ENCODE results near the gene PACS1.
"Not testable (repeated sequence)": the region's sequence is repeated elsewhere in the genome, so short reads cannot be mapped to it uniquely, and the experiment has no call there.

PACS1 gene

DNA sequence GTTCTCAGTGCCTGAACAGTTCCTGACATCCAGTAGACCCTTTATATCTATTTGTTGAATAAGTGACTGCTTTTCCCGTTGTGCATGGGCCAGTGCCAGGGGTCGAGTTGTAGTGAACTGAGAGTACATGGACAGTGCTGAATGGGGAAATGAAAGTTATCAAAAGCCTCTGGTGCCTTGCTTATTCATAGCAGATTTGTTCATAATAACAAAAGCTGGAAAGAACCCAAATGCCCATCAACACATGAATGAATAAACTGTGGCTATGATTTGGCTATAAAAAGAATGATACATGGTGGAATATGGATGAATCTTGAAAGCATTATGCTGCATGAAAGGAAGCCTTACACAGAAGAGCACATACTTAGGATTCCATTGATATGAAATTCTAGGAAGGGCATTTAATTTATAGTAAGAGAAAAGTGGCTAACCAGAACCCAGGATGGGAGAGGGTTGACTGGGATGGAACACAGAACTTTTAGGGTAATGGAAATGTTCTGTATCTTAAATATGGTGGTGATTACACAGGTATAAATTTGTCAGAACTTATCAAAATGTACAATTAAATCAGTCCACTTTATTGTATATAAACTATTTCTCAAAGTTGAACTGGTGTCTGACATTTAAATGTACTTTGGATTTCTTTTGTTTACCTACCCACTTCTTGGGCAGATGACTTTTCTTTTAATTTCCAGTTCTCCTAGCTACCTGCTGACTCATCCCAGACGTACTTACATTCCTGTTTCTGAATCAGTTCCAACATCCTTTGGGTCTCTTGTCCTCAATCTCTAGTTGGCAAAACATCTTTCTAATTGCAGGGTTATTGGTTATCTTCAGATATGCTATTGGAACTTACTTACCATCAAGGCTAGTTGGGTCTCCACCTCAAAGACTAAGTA is 42.8 kb downstream of the PACS1 start:
- DNase-seq: no peak

DNA sequence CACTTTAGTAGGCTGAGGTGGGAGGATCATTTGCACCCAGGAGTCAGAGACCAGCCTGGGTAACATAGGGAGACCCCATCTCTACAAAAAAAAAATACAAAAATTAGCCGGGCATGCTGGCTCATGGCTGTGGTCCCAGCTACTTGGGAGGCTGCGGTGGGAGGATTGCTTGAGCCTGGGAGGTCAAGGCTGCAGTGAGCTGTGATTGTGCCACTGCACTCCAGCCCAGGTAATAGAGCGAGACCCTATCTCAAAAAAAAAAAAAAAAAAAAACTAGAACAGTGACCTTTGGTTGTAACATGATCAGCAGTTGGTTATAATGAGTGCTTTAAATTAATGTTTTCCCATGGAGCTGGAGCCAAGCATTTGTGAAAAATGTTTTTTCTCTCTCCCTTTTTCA is 44.9 kb downstream of the PACS1 start:
- DNase-seq: not testable (repeated sequence)

GRCh38 chr11:66115638-66116301 is 45.7 kb downstream of the PACS1 start:
- DNase-seq: peak; percentile 13

GRCh38 chr11:66116576-66117361 is 46.7 kb downstream of the PACS1 start:
- DNase-seq: no peak

GRCh38 chr11:66118847-66119246 is 48.8 kb downstream of the PACS1 start:
- no peak for DNase-seq

GRCh38 chr11:66119348-66120133 is 49.5 kb downstream of the PACS1 start:
- no peak for DNase-seq

- no peak for DNase-seq
Observed at GRCh38 chr11:66121466-66121865, 51.4 kb downstream of the PACS1 start.

DNA sequence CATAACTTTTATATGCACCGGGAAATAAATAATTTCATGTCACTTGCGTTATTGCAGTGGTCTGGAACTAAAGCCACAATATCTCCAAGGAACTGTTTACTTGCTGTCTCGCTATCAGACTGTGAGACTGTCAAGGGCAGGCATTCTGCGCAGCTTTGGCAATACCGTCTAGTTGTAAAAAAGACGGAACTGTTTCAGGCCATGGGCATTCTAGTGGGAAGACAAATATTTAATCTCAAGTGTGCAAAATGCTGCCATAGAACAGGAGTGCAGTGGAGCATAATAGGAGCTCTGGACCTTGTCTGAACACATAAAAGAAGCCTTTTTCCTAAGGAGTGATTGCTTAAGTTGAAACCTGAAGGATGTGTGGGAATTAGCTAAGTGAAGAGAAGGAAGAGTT is 53.8 kb downstream of the PACS1 start:
- DNase-seq: no peak

DNA sequence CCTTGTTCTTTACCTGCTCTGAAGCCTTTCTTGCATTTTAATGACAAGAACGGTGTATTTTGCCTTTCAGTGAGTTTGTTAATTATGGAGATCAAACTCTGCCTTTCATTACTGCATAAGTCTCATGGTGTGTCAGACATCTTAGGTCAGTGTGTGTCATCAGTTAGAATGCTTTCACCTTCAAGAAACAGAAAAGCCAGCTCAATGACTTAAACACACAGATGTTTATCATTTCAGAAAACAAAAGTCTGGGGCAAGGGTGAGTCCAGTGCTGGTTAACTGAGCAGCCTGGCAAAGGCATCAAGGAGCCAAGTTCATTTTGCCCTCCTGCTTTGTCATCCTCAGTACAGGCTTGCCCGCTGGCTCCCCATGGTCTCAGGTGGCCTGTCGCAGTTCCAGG is 54.5 kb downstream of the PACS1 start:
- no peak for DNase-seq

GRCh38 chr11:66126064-66126463 is 56.0 kb downstream of the PACS1 start:
- no peak for DNase-seq

DNA sequence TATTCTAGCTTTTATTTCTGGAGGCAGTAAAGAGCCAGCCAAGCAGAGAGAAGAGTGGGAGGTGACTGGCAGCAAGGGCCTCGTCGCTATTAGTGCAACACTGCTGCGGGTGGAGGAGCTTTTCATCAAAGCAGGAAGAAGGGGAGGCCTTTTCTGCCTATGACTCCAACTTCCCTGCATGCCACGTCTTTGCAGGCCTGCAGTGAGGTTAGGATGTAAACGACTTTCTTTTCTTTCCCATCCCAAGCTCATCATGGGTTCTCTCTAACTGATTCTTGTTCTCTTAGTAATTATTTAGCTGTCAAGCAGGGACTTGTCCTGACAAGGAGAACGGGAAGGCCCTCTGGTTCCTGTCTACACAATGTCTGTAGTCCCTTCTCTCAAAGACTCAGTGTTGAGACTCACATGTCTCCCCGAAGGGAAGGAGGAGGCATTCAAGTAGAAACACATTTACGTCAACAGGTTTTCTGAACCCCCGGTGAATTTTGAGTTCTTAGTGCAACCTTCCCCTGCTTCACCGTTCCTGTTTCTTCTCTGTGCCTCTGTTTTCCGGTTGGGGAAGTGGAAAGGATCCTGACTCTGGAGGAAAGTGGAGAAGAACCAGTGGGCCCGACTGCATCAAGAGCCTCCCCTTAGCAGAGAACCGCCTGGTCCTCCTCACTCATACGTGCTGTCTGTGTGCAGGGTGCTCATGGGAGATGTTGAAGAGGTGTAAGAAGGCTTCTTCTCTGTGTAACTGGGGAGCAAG is 56.9 kb downstream of the PACS1 start:
- DNase-seq: peak; percentile 45

DNA sequence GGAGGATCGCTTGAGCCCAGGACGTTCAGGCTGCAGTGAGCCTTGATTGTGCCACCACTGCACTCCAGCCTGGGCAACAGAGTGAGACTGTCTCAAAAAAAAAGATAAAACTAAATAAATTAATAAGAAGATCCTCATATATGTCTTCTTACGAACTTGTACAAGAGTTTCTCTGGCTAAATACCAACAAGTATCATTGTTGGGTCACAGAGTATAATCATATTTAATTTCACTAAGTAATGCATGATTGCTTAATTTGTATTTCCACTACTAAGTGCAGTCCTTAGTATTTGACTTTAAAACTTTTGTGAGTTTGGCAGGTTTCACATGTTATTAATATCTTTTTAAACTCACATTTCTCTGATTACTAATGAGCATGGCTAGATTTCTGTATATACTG is 60.9 kb downstream of the PACS1 start:
- no peak for DNase-seq

- DNase-seq: no peak
Observed at GRCh38 chr11:66131937-66132632, 62.0 kb downstream of the PACS1 start.

- DNase-seq: no peak
Observed at GRCh38 chr11:66133216-66133775, 63.2 kb downstream of the PACS1 start.

- DNase-seq: no peak
Observed at GRCh38 chr11:66136752-66137123, 66.7 kb downstream of the PACS1 start.

- DNase-seq: no peak
Observed at GRCh38 chr11:66139817-66140404, 69.8 kb downstream of the PACS1 start.

DNA sequence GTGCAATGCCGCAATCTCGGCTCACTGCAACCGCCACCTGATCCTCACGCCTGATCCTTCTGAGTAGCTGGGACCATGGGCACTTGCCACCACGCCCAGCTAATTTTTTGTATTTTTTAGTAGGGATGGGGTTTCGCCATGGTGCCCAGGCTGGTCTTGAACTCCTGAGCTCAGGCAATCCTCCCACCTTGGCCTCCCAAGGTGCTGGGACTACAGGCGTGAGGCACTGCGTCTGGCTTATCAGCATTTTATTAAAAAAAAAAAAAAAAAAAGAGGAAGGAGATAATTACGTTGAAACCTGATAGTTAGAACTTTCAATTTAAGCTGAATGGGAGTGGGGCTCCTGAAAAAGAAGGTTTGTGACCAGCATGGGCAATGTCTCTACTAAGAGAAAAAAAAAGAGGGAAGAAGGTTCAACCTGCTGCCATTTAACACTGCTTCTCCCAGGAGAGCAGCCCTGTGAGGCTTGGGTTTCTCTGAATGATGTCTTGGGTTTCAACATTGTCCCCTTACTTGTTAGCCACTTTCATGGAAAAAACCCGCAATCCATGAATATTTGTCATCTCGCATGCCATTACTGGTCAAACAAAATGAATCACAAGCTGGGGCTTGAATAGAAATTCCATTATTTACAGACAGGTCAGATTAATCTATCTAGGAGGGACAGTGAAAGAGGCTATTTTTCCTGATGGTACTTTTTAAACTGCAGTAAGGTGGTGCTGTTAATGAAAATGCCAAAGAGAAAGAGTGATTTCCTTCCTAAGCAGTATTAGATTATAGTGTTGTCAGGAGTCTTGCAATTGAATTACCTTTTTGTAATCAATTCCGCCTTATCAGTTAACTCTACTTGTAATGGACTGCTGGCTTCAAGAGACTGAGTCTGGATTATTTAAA is 72.5 kb downstream of the PACS1 start:
- no peak for DNase-seq

GRCh38 chr11:66143264-66143566 is 73.1 kb downstream of the PACS1 start:
- no peak for DNase-seq

DNA sequence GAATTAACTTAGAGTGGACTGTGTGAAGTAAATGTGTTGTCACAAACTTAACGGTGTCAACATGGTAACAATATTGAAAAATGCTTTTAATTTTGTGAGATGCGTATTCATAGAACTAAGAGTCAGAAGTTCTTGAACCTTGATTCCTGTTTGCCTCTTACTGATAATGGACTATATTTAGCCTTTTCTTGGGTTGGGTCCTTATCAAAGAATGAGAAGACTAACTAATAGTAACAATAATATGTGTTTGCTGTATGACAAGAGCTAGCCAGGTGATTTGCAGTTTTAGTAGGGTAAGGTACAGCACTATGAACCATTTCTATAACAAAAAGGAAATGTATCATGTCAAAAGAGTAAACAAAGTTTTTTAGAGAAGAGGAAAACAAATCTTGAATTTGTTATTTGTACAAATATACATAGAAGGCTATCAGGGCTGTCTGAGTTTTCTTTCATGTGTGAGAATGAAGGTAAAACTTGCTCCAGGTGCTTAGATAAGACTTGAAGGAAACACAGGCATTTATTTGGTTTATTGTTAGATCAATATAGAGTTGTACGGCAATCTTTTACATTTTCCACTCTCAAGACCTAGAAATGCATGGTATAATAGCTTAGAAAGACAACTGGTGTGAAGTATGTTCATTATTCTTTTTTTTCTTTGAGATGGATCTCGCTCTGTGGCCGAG is 74.1 kb downstream of the PACS1 start:
- no peak for DNase-seq

All from activated gamma-delta T cell treated with Interleukin-2 at 50 U/mL for 16 hours (primary cell).